Activated naive CD4-positive, alpha-beta T cell treated with Interleukin-2 at 50 U/mL for 16 hours (primary cell): ENCODE data around the gene IRX4.
"Not testable (repeated sequence)": the region's sequence is repeated elsewhere in the genome, so short reads cannot be mapped to it uniquely, and the experiment has no call there.

Experiments used
- DNase-seq: peaks from one replicate; pipeline ENCODE4 v3.0.0-alpha.2; 2020

IRX4 gene

GRCh38 chr5:1877103-1878049 lies 5.3 kb downstream of the IRX4 start:
- DNase-seq: no peak

GRCh38 chr5:1876660-1877064 lies 6.1 kb downstream of the IRX4 start:
- no peak for DNase-seq

GRCh38 chr5:1875843-1876659 lies 6.7 kb downstream of the IRX4 start:
- DNase-seq: no peak

GRCh38 chr5:1875281-1875842 lies 7.4 kb downstream of the IRX4 start:
- DNase-seq: no peak

- no peak for DNase-seq
Observed at GRCh38 chr5:1874771-1875220, 7.9 kb downstream of the IRX4 start.

- no peak for DNase-seq
Observed at GRCh38 chr5:1874348-1874747, 8.4 kb downstream of the IRX4 start.

GRCh38 chr5:1873243-1873959 lies 9.3 kb downstream of the IRX4 start:
- no peak for DNase-seq

- no peak for DNase-seq
Observed at GRCh38 chr5:1871441-1871840, 11.3 kb downstream of the IRX4 start.

- not testable (repeated sequence) for DNase-seq
Observed at GRCh38 chr5:1870435-1871272, 12.1 kb downstream of the IRX4 start.

- no peak for DNase-seq
Observed at GRCh38 chr5:1868886-1869475, 13.7 kb downstream of the IRX4 start.

- DNase-seq: no peak
Observed at GRCh38 chr5:1867815-1868143, 14.9 kb downstream of the IRX4 start.

GRCh38 chr5:1867114-1867814 lies 15.5 kb downstream of the IRX4 start:
- DNase-seq: no peak

GRCh38 chr5:1865948-1866347 lies 16.8 kb downstream of the IRX4 start:
- no peak for DNase-seq

- DNase-seq: no peak
Observed at GRCh38 chr5:1865486-1865885, 17.2 kb downstream of the IRX4 start.

GRCh38 chr5:1864896-1865440 lies 17.8 kb downstream of the IRX4 start:
- no peak for DNase-seq

- DNase-seq: no peak
Observed at GRCh38 chr5:1860949-1861348, 21.8 kb downstream of the IRX4 start.

- DNase-seq: no peak
Observed at GRCh38 chr5:1860021-1860610, 22.6 kb downstream of the IRX4 start.

GRCh38 chr5:1859099-1859498 lies 23.6 kb downstream of the IRX4 start:
- DNase-seq: no peak

- no peak for DNase-seq
Observed at GRCh38 chr5:1858436-1858835, 24.3 kb downstream of the IRX4 start.

GRCh38 chr5:1857256-1857600 lies 25.5 kb downstream of the IRX4 start:
- DNase-seq: no peak
